Mucosa of gallbladder (tissue), 1 donor: Measurements from ENCODE around the gene TRIM32. TPM values are rescaled to one million over a fixed set of nuclear protein-coding genes. Genes with fewer than 3 reads are reported as not detected.

Experiments used
- DNase-seq: peaks from one replicate; pipeline ENCODE4 v3.0.0-alpha.2; 2020; ENCODE audit warnings: low spot score
- total RNA-seq: library from RNA; stranded (reverse); gene quantifications from one replicate; pipeline ENCODE4 v1.2.1, GENCODE V29; 2021
- donor health status: DM: no; HTN: no; CAD: no.

The TRIM32 gene
- total RNA-seq, 1 donor from 2014 or later, result 28.7 TPM

GRCh38 chr9:116705531-116705930 is 18.4 kb downstream of the TRIM32 start:
- no peak for DNase-seq

DNA sequence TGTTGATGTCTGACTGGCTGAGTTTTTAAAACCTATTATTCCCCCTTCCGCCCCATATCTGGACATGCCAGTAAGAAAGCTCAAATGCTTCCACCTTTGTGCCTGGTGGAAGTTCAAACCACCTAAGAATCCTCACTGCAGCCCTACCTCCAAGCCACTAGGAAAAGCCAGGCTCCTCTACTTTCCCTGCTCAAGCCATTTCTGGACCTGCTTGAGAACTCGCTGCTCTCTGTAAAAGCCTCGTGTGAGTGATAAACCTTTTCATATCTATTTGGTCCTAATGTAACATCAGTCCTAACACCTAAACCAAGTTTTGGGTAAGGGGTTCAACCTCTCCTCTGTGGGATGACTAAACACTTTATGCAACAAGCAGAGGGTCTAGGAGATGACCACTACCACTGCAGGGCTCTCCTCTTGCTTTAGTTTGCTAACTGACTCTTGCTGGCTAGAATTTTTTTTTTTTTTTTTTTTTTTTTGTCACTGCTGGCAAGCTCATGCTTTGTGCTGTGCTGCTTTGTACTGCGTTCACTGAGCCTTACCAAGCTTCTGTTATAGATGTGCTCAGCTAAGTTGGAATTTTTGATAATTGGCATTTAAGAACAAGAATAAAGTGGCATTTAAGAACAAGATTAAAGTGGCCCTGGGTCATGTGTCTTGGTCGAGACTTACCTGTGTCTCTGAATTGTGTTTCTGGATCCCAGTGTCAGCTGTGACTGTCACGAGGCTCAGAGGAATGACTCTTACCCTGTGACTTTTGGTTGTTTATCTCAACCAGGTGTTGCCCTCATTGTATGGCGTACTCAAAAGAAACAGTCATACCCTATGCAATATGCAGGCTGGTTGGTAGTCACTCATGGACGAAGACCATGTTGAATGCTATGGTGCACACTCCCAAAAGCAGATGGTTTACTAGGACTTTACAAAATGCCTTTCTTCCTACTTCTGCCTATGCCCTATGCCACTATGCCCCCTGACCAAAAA is 19.5 kb downstream of the TRIM32 start:
- no peak for DNase-seq

- DNase-seq, result no peak
Measured at GRCh38 chr9:116712781-116713180, 25.7 kb downstream of the TRIM32 start.

- no peak for DNase-seq
Measured at GRCh38 chr9:116713271-116713670, 26.2 kb downstream of the TRIM32 start.

DNA sequence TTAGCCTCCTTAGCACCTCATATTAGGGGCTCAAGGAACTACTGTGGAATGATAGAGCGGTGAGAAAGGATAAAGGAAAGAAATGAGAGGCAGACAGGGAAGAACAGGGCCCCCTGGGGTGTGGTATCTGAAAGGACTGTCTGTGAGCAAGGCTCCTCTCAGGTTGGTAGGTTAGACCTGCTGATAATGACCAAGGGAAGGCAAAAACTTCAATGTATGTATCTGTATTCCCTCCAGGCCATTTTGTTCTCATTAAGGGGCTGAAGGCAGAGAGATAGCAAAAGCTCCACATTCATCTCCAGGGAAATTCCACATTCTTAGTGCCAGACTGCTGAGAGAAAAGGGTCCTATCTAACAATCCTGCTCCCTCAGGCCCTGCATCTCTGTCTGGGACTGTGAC is 28.6 kb downstream of the TRIM32 start:
- DNase-seq, result no peak

- DNase-seq, result no peak
Measured at GRCh38 chr9:116716438-116716837, 29.3 kb downstream of the TRIM32 start.

DNA sequence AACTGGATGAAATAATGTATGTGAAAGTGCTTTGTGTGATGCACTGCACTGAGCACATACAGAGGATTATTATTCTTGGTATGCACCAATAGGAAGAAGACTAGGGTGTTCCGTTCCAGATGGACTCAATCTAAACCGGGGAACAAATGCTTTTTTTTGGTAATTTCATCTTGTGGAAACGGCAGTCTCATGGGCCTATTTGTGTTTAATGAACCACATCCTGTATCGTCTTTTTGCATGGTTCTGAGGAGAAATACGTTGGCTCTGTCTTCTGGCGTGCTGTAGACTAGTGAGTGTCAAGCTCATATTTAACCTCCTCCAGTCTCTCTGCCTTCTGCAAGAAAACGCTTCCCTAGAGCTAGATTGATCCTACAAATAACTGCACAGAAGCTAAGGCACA is 30.0 kb downstream of the TRIM32 start:
- no peak for DNase-seq

GRCh38 chr9:116718111-116718510 is 31.0 kb downstream of the TRIM32 start:
- no peak for DNase-seq

- no peak for DNase-seq
Measured at GRCh38 chr9:116720111-116720510, 33.0 kb downstream of the TRIM32 start.

DNA sequence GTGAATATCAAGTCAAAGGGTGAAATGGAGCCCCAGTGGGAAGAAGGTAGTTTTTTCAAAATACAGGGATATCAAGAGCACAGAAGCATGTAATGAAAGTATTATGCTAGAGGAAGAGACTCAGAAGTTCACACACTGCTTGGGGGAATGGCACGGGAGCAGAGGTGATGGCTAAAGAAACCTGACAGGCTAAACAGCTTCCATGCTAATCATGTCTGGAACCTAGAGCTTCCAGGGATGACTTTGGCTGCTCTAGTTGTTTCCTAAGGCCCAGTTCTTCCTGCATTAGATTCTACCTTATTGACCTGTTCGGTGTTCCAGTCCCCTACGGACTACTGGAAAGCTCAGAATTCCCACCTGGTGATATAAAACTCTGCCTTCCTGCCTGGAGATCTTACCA is 34.3 kb downstream of the TRIM32 start:
- no peak for DNase-seq

GRCh38 chr9:116721944-116722343 is 34.8 kb downstream of the TRIM32 start:
- DNase-seq, result no peak

GRCh38 chr9:116724123-116724522 is 37.0 kb downstream of the TRIM32 start:
- no peak for DNase-seq

GRCh38 chr9:116726602-116727001 is 39.5 kb downstream of the TRIM32 start:
- DNase-seq, result no peak

GRCh38 chr9:116733010-116733641 is 46.0 kb downstream of the TRIM32 start:
- no peak for DNase-seq

- DNase-seq, result no peak
Measured at GRCh38 chr9:116736399-116737151, 49.5 kb downstream of the TRIM32 start.

DNA sequence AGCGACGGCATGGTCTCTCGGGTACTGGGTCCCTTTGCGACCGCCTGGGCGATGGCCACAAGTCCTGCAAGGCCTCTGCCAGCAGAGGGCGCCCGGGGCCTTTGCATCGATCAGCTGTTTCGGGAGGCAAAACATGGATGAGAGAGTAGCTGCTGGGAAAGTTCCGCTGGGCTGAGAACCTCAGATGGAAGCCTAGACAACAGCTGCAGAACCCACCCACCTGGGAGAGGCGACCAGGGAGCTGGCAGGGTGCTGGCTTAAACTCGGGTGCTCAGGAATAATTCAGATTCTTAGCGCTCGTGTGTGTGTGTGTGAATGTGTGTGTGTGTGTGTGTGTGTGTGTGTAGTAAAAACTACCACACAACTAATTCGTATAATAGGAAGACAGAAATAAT is 50.0 kb downstream of the TRIM32 start:
- peak; percentile 69 for DNase-seq

- no peak for DNase-seq
Measured at GRCh38 chr9:116741086-116741740, 54.1 kb downstream of the TRIM32 start.

- DNase-seq, result no peak
Measured at GRCh38 chr9:116741742-116742141, 54.6 kb downstream of the TRIM32 start.

- no peak for DNase-seq
Measured at GRCh38 chr9:116749176-116749575, 62.1 kb downstream of the TRIM32 start.

DNA sequence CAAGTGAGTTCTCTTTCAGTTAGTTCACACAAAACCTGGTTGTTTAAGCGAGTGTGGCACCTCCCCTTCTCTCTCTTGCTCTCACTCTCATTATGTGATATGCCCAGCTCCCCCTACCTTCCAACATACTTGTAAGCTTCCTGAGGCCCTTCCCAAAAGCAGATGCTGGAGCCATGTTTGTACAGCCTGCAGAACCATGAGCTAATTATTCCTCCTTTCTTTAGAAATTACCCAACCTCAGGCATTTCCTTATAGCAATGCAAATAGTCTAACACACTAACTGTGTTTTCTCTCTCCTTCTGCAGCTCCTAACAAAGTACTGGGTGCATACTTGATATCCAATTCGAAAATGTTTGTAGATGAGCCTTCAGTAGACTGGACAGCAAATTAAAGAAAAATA is 62.7 kb downstream of the TRIM32 start:
- no peak for DNase-seq

- no peak for DNase-seq
Measured at GRCh38 chr9:116750510-116750909, 63.4 kb downstream of the TRIM32 start.
